Glomerular endothelial cell (primary cell): ENCODE measurements around the gene MAP2K5. TPM values are rescaled to one million over a fixed set of nuclear protein-coding genes. Genes with fewer than 3 reads are reported as not detected.

Source experiments
- DNase-seq: peaks from one replicate; pipeline ENCODE4 v3.0.0-alpha.2; 2011; ENCODE audit warnings: low read depth, low spot score; ENCODE audit errors: extremely low read depth
- total RNA-seq: library from RNA; depleted of rRNA; stranded (reverse); fragments of >200 nt; gene quantifications from 2 replicates; pipeline ENCODE4 v1.2.3, GENCODE V29; 2015

Gene MAP2K5
- total RNA-seq, 1 donor from 2014 or later: 9.8 TPM

DNA sequence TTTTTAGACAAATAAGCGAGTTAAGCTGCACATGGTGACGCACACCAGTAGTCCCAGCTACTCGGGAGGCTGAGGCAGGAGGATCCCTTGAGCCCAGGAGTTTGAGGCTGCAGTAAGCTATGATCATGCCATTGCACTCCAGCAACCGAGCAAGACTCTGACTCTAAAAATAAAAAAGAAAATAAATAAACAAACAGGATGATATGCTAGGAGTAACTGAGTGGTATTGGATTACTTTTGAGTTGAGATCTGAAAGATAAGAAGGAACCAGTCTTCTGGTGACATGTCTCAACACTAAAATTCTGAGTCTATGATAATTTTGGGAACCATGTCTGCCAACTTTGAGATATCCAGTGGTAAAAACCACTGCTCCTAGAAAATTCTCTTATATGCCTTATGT, 173.7 kb downstream of the MAP2K5 start:
- no peak for DNase-seq

GRCh38 chr15:67717776-67718175, 175.3 kb downstream of the MAP2K5 start:
- no peak for DNase-seq

DNA sequence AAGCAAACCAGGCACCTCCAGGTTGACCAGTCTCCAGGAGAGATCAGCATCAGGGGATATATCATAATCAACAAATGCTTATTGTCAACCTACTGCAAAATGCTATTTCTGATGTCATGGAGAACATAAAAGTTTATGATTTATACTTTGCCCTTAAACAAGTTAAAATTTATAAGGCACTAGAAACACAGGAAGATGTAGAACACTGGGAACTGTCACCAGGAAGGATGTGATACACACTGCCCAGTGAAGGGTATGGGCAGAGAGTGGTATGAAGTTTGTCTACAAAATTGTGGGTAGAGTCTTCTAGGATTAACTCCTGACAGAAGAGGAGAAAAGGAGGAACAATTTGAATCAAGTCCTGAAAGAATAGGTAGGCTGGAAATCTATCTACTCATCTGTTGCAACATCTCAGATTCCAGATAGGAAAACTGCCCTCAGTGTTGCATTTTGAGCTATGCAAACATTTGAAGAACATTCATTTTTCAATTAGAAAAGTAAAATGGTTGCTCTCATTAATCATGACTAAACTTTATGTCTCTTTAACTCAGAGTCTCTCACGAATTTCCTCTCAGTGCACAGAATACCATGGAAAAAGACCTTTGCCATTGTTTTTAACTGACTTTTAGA, 176.9 kb downstream of the MAP2K5 start:
- no peak for DNase-seq

DNA sequence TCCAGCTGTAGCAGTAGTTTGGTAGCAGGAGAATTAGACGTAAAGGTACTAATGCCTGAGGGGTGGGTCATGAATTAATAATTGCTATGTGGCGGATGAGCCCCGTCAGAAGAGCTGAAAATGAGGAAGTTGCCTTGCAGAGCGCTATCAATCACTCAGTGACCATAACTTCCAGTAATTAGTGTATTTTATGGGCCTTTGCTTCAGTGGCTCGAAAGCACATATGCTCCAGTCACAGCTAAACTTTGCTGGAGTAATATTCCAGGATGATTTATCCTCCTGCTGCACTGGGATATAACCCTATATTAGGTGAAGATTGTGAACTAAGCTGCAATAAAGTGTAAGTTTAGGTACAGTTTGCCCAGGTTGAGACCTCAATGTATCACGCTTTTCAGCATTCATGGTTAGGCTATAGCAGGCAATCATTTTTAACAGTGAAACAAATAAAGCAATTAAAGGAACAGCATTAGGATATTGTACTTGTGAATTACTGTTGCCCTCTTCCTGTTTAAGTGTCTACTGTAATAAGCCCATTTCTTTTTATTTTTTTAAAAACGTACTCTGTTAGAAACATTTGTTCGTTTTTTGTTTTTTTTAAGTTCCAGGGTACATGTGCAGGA, 178.2 kb downstream of the MAP2K5 start:
- no peak for DNase-seq

- no peak for DNase-seq
Measured at GRCh38 chr15:67722030-67722817, 179.7 kb downstream of the MAP2K5 start.

DNA sequence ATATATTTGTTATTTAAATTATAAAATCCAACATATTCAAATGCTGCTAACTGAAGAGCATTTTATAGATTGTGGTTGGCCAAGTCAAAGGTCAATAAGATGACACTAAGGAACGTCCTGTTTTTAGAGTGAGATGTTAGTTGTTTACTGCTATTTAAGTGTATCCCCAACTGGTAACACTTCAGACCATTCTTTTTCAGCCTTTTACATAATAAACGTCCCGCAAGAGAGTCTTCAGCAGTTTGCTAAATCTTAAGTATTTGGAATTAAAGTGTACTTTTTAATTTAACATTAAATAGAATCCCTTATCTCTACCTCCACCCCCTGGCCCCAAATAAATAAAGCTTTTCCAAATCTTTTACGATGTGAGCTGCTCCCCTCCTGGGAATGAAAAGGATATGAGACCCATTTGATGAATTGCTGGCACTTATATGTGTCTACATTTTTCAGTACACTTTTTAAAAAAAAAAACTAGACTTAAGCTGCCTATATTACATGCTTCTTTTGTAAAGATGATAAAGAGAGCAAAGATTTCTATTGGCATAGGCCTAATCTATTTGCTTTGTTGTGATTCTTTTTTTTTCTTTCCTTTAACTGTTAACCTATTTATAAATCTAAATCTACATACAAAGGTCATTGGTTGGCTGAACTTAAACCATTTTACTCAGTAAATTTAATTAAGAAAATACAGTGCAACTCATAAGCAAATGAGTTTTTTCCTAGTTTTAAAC, 181.0 kb downstream of the MAP2K5 start:
- DNase-seq: no peak

DNA sequence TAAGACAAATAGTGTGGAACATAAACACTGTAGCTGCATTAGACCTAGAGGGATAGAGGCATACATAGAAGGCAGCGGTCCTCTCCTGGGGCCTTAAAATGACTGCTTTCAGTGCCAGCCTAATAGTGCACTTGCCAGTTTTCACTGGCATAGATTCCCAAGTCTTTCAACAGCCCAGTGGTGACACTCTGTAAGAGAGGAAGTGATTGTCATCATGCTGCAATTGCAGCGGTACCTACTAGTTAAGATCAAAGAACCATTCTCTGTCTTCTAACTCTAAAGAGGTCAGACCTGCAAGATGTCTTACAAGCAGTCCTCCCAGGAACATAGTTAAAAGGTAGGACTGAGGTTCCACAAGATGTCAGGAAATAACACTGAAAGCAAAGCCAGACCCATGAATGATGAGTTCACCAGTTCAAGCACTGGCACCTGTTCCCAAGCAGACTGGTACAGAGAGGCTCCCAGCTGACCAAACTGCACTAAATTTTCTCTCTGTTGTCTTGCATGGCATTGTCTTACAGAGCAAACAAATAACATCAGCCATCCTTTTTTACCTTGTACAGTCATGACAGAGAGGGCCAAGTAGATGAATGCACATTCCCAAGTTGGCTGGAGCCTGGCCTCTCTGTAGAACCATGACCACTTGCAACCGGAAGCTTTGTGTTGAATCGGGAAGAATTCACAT, 182.3 kb downstream of the MAP2K5 start:
- no peak for DNase-seq

- DNase-seq: no peak
Measured at GRCh38 chr15:67730135-67730534, 187.6 kb downstream of the MAP2K5 start.

GRCh38 chr15:67731112-67731721, 188.7 kb downstream of the MAP2K5 start:
- DNase-seq: no peak

DNA sequence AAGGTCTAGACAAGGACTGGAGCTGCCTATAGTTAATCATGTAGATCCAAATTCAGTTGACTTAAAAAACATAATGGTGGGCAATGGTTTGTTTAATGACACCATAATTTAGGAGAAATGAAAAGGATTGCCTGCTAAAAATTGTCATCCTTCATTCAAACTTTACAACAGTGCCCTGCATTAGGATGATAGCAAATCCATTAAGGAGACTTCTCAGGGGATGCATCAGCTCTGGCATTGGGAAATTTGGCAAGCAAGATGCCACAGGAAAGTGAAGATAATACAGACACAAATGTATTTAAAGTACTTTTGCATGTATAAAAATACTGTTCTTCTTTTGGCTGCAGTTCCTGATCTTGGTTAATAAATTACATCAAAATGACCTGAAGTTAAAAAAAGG, 189.7 kb downstream of the MAP2K5 start:
- no peak for DNase-seq

GRCh38 chr15:67732671-67733374, 190.3 kb downstream of the MAP2K5 start:
- no peak for DNase-seq

DNA sequence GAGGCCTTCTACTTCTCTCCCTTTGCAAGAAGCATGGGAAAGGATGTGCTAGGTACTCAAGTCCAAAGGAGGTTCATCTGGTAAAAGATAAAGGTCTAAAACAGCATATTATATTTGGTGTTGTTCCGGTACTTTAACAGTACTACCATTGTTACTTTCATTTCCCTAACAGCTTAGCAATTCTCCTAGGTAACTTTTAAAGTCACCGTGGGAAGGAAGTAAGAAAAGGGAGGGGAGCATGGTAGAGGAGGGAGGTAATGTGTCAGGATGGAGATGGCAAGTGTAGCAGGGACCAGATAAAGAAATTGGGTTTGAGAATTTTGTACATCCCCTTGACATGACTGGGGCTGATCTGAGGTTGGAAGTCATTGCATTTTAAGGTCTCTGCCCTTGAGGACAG, 193.4 kb downstream of the MAP2K5 start:
- no peak for DNase-seq

- DNase-seq: no peak
Measured at GRCh38 chr15:67736810-67737209, 194.3 kb downstream of the MAP2K5 start.

DNA sequence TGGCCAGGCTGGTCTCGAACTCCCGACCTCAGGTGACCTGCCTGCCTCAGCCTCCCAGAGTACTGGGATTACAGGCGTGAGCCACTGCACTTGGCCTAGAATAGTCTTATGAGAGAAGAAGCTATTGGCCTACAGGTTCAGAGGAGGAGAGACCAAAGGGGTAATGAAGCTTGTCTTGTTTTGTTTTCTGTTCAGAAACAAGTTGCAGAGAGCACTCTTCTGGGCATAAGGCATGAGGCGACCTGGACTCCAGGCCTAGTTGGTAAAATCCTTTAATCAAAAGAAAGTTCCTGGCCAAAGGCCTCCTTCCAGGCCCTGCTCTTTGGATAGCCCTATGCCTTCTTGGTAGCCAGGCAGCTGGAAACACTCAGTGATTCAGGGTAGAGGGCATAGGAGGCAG, 195.6 kb downstream of the MAP2K5 start:
- no peak for DNase-seq

DNA sequence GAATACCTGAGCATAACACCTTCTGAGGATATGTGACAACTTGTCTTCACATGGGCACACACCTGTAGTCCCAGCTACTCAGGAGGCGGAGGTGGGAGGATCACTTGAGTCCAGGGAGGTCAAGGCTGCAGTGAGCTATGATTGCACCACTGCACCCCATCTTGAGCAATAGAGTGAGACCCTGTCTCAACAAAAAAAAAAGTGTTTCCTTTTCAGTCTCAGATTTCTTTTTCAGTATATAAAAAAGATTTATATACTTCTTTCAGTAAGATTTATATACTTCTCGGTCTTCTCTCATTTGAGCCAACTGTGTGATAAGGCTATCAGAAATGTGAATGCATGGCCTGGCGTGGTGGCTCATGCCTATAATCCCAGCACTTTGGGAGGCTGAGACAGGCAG, 197.9 kb downstream of the MAP2K5 start:
- no peak for DNase-seq

GRCh38 chr15:67741308-67741707, 198.8 kb downstream of the MAP2K5 start:
- no peak for DNase-seq

DNA sequence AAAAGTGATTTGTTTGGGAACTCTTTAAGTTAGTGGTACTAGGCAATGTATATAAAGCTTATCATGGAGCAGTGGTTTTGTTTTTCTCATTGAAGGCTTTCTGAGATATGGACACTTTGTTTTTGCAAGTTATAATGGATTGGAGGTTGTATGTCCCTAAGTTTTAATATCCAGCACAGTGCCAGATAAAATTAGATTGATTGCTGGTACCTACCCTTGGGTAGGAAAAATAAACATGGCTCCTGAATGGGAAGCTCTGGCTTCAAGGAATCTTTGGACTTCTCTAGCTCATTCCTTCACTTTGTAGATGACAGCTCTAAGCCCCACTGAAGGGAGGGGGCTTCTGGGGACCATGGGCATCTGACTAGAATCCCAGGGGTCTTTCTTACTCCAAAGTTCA, 201.1 kb downstream of the MAP2K5 start:
- DNase-seq: no peak

GRCh38 chr15:67744331-67745072, 202.0 kb downstream of the MAP2K5 start:
- no peak for DNase-seq
